Suprapubic skin (tissue), 4 donors: ENCODE measurements around the gene PRSS56.

Experiments used
- CTCF ChIP-seq, 2 donors: fragments of 200-600 bp in 1 of 2; fragments of 450-650 bp in 1 of 2; sonication (generic) in 1 of 2; IDR thresholded peaks; one replicate each; pipeline ENCODE4 v1.5.1; 2016 to 2019; ENCODE audit warnings: antibody characterized with exemption in 2 of 2, mild to moderate bottlenecking in 1 of 2, moderate library complexity in 1 of 2
- POLR2A ChIP-seq, 2 donors: fragments of 450-650 bp; IDR thresholded peaks; one replicate each; pipeline ENCODE4 v1.6.1; 2017; ENCODE audit warnings: antibody characterized with exemption in 2 of 2, mild to moderate bottlenecking in 2 of 2, moderate library complexity in 2 of 2
- POLR2AphosphoS5 ChIP-seq, 3 donors: sonication (generic); formaldehyde crosslinking; IDR thresholded peaks; one replicate each; pipeline ENCODE4 v1.6.1; 2017; ENCODE audit warnings: antibody characterized with exemption in 3 of 3

DNA sequence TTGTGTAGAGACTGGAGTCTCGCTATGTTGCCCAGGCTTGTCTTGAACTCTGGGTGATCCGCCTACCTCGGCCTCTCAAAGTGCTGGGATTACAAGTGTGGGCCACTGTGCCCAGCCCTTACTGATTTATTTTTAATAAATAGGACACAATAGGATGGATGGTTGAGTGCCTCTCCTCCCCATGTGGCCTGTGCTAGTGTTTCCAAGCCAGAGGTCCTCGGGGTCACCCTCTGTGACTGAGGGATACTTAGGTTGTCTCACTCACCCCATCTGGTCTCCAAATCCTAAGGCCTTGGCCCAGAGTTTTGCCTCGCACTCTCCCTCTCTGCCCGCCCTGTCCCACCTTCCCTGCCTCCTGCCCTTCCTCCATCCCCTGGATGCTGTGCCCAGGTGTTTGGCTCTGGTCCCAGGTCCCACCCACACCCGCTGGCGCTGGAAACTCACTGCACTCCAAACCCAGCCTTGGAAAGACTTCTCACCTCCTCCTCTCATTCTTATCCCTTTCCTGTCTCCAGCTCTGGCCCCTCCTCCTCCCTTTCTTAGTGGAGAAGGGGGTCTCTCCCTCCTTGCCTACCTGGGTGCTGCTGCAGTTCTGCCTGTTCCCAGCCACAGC lies 27.8 kb upstream of the PRSS56 start:
- no peak for TF ChIP-seq CTCF (IDR thresholded peaks at IDR 0.05)
- TF ChIP-seq POLR2A (IDR thresholded peaks at IDR 0.05), result no peak
- no peak for TF ChIP-seq POLR2AphosphoS5 (IDR thresholded peaks at IDR 0.05)
